Stimulated activated CD8-positive, alpha-beta memory T cell treated with anti-CD3 and anti-CD28 coated beads, Interleukin-4, amount 100 ng/mL, for 48 hours (primary cell): ENCODE data around the gene PLAC1.

Experiments used
- DNase-seq: peaks from one replicate; pipeline ENCODE4 v3.0.0-alpha.2; 2020

PLAC1 gene

GRCh38 chrX:134533952-134534351 is 124.3 kb downstream of the PLAC1 start:
- no peak for DNase-seq

GRCh38 chrX:134533352-134533751 is 124.9 kb downstream of the PLAC1 start:
- no peak for DNase-seq

GRCh38 chrX:134530845-134531244 is 127.4 kb downstream of the PLAC1 start:
- DNase-seq = no peak

GRCh38 chrX:134529481-134529880 is 128.8 kb downstream of the PLAC1 start:
- no peak for DNase-seq

GRCh38 chrX:134528960-134529359 is 129.3 kb downstream of the PLAC1 start:
- no peak for DNase-seq

GRCh38 chrX:134526399-134526798 is 131.9 kb downstream of the PLAC1 start:
- DNase-seq = no peak

- no peak for DNase-seq
These were observed 133.0 kb downstream of the PLAC1 start for GRCh38 chrX:134525086-134525792.

GRCh38 chrX:134524181-134524580 is 134.1 kb downstream of the PLAC1 start:
- no peak for DNase-seq

GRCh38 chrX:134520860-134521390 is 137.3 kb downstream of the PLAC1 start:
- no peak for DNase-seq
